Immature natural killer cell (primary cell): ENCODE data around the gene CUL9. TPM values are rescaled to one million over a fixed set of nuclear protein-coding genes. Genes with fewer than 3 reads are reported as not detected.

Experiments
- DNase-seq, 3 donors: peaks; one replicate each; pipeline ENCODE4 v3.0.0; 2022; ENCODE audit warnings: mixed read lengths in 1 of 3
- H3K27ac Mint-ChIP-seq, 6 donors: one replicate each; pipeline ENCODE4 v1.8.0; 2020; ENCODE audit warnings: mixed read lengths in 6 of 6, mild to moderate bottlenecking in 5 of 6, inconsistent platforms in 4 of 6, moderate library complexity in 3 of 6
- H3K27me3 Mint-ChIP-seq, 3 donors: one replicate each; pipeline ENCODE4 v1.8.0; 2020 to 2021; ENCODE audit warnings: low read depth in 3 of 3, mild to moderate bottlenecking in 3 of 3, mixed read lengths in 3 of 3, moderate library complexity in 3 of 3, inconsistent platforms in 1 of 3
- H3K36me3 Mint-ChIP-seq, 3 donors: one replicate each; pipeline ENCODE4 v1.8.0; 2020; ENCODE audit warnings: mixed read lengths in 3 of 3, inconsistent platforms in 2 of 3, mild to moderate bottlenecking in 2 of 3
- H3K4me1 Mint-ChIP-seq, 2 donors: one replicate each; pipeline ENCODE4 v1.8.0; 2020; ENCODE audit warnings: inconsistent platforms in 2 of 2, mild to moderate bottlenecking in 2 of 2, mixed read lengths in 2 of 2, moderate library complexity in 1 of 2
- H3K4me3 Mint-ChIP-seq, 5 donors: one replicate each; pipeline ENCODE4 v1.8.0; 2020; ENCODE audit warnings: mild to moderate bottlenecking in 5 of 5, mixed read lengths in 5 of 5, inconsistent platforms in 3 of 5, moderate library complexity in 3 of 5
- H3K9me3 Mint-ChIP-seq, 6 donors: one replicate each; pipeline ENCODE4 v1.8.0; 2020; ENCODE audit warnings: mild to moderate bottlenecking in 6 of 6, mixed read lengths in 6 of 6, inconsistent platforms in 4 of 6, moderate library complexity in 3 of 6
- polyA plus RNA-seq, 3 donors: library from polyadenylated mRNA; unstranded; fragments of 300-500 nt; fragmentation: Illumina TruSeq; gene quantifications; one replicate each; pipeline ENCODE4 v1.2.3, GENCODE V29; 2021

Gene CUL9
- polyA plus RNA-seq, 3 donors from 2014 or later = 2.2 to 8.5 (median 4.4) TPM

DNA sequence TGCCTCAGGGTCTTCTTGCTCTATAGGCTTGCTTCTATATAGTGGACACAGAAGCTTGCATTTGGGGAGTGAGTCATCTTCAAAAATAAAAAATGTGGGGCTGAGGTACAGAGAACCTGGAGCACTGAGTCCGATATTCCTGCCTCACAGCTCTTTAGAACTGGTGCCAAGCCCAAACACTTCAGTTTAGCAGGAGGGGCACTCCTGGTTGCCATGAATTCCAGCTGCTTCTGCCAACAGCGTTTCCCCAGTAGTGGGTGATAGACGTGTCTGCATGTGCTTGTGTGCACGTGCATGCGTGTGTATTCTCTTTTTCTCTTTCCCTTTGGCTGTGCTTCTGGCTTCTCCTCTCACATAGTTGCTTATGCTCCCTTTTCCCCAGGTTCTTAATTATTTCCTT, 35.4 kb downstream of the CUL9 start:
- Mint-ChIP-seq H3K4me1 (no peaks in the 10 kb centered on the region), H3K36me3 (peaks cover 17 to 44% (median 19%) of the 10 kb centered on the region in 3 donors), H3K27me3 (peaks cover 0 to 3% (median 3%) of the 10 kb centered on the region in 3 donors), H3K27ac (no peak overlapping the region), H3K4me3 (no peak overlapping the region), H3K9me3 (no peaks in the 10 kb centered on the region)
- no peak for DNase-seq

DNA sequence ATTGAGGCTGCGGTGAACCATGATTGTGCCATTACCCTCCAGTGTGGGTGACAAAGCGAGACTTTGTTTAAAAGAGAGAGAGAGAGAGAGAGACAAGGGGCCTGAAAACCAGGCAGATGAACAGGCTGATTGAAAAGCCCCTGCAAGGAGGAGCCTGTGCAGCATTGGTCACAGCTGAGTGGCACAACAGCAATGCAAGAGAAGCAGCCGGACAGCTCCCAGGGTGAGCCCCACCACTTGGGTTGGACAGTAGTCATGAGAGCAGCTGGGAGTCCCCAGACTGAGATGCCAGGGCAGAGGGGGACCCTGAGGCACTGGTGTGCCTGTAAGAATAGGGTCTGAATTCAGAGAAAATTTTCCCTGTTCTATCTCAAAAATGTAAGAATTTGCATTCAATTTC, 37.1 kb downstream of the CUL9 start:
- H3K4me3 Mint-ChIP-seq = no peak overlapping the region
- DNase-seq = no peak
- H3K27ac Mint-ChIP-seq = peak overlapping the region in 1 of 6 donors; percentile 45
- H3K9me3 Mint-ChIP-seq = no peaks in the 10 kb centered on the region
- H3K27me3 Mint-ChIP-seq = peaks cover 0 to 4% (median 0%) of the 10 kb centered on the region in 3 donors
- H3K36me3 Mint-ChIP-seq = peaks cover 17 to 37% (median 19%) of the 10 kb centered on the region in 3 donors
- H3K4me1 Mint-ChIP-seq = peaks cover 6 to 9% of the 10 kb centered on the region in 2 donors

DNA sequence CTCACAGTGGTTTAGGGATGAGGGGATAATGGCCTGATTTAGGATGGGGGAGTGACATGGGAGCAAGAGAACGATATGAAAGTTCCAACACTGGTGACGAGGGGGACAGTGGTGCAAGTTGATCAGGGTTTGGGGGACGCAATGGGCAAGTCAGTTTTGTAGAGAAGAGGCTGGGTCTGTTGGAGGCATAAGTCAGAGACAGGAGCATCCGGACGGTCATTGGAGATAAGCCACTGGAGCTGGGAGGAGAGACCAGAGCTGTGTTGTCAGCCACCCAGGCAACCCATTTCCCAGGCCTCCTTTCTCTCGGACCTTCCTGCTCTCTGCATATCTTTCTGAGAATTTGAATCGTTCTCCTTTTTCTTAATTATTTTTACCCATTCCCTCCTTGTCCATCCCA, 37.8 kb downstream of the CUL9 start:
- Mint-ChIP-seq H3K36me3 (peaks cover 17 to 35% (median 18%) of the 10 kb centered on the region in 3 donors), H3K4me3 (no peak overlapping the region), H3K27me3 (peaks cover 0 to 4% (median 2%) of the 10 kb centered on the region in 3 donors), H3K27ac (peak overlapping the region in 1 of 6 donors; percentile 21), H3K9me3 (no peaks in the 10 kb centered on the region), H3K4me1 (peaks cover 13 to 16% of the 10 kb centered on the region in 2 donors)
- no peak for DNase-seq

DNA sequence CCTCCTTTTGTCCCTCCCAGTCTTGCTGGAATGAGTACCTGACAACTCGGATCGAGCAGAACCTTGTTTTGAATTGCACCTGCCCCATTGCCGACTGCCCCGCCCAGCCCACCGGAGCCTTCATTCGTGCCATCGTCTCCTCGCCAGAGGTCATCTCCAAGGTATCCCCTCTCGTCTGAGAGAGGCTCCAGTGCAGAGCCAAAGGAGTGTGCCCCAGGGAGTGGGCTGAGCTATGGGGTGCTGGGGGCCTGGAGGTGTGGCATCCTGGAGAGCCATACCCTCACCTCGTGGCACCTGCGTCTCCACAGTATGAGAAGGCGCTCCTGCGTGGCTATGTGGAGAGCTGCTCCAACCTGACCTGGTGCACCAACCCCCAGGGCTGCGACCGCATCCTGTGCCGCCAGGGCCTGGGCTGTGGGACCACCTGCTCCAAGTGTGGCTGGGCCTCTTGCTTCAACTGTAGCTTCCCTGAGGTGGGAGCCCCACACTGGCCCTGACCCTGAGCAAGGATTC, 38.5 kb downstream of the CUL9 start:
- H3K4me3 Mint-ChIP-seq = no peak overlapping the region
- no peak for DNase-seq
- H3K4me1 Mint-ChIP-seq = peaks cover 16 to 17% of the 10 kb centered on the region in 2 donors
- peaks cover 12 to 29% (median 14%) of the 10 kb centered on the region in 3 donors for H3K36me3 Mint-ChIP-seq
- no peaks in the 10 kb centered on the region for H3K9me3 Mint-ChIP-seq
- H3K27me3 Mint-ChIP-seq = peaks cover 0 to 4% (median 2%) of the 10 kb centered on the region in 3 donors
- no peak overlapping the region for H3K27ac Mint-ChIP-seq

DNA sequence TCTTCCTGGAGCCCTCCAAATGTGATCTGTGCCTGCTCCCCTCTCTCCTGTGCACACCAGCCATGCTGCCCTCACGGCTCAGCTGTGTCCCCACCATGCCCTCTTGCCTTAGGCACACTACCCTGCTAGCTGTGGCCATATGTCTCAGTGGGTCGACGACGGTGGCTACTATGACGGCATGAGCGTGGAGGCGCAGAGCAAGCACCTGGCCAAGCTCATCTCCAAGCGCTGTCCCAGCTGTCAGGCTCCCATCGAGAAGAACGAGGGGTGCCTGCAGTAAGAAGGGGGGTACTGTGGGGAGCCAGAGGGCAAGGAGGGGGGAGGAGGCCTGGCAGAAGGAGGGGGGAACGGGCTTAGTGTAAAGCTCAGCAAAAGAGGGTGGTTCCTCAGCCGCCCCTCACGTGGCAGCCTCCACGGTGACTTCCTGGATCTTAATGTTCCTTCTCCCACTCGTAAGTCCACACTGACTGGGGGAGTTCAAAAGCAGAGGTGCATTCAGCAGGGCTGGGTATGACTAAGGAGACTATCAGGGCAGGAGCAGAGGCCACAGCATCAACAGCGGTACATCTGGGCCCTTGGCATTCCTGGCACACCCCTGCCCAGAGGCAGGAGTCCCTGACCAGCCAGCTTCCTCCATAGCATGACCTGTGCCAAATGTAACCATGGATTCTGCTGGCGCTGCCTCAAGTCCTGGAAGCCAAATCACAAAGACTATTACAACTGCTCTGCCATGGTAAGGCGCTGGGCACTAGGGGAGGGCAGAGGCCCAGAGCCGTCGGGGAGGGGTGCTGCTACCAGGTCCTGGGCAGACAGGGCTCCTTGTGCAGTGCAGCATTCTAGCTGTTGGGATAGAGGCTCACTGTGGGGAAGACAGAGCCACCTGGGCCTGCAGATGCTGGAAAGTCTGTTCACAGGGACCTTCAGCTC, 39.3 kb downstream of the CUL9 start:
- H3K27ac Mint-ChIP-seq = peak overlapping the region in 2 of 6 donors; percentile 24 to 69
- peaks cover 16 to 17% of the 10 kb centered on the region in 2 donors for H3K4me1 Mint-ChIP-seq
- no peak overlapping the region for H3K4me3 Mint-ChIP-seq
- DNase-seq = no peak
- H3K27me3 Mint-ChIP-seq = peaks cover under 1 to 4% (median 2%) of the 10 kb centered on the region in 3 donors
- no peaks in the 10 kb centered on the region for H3K9me3 Mint-ChIP-seq
- H3K36me3 Mint-ChIP-seq = peaks cover 7 to 24% (median 12%) of the 10 kb centered on the region in 3 donors

DNA sequence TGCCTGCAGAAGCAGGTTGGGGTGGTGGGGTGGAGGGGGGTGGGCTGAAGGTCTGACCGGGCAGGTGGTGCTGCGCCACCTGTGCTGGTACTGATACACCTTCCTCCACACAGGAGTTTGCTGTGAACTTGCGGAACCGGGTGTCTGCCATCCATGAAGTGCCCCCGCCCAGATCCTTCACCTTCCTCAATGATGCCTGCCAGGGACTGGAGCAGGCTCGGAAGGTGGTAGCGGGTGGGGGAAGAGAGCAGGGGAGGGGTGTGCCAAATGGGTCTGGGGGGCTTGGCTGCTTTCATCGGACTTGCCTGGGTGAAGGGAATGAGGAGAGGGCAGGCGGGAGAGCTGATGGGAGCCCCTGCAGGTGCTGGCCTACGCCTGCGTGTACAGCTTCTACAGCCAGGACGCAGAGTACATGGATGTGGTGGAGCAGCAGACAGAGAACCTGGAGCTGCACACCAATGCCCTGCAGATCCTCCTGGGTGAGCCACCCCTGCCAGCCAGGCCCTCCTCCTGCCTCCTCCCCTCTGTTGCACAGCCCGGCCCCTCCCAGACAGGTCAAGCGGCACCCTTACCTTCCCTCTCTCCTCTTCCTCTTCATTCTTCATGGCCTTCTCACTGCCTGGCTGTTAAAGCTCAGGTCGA, 40.5 kb downstream of the CUL9 start:
- H3K9me3 Mint-ChIP-seq = no peaks in the 10 kb centered on the region
- peaks cover 2 to 4% (median 2%) of the 10 kb centered on the region in 3 donors for H3K27me3 Mint-ChIP-seq
- DNase-seq = no peak
- H3K4me3 Mint-ChIP-seq = no peak overlapping the region
- peaks cover 16 to 17% of the 10 kb centered on the region in 2 donors for H3K4me1 Mint-ChIP-seq
- H3K36me3 Mint-ChIP-seq = peaks cover 7 to 18% (median 7%) of the 10 kb centered on the region in 3 donors
- H3K27ac Mint-ChIP-seq = peak overlapping the region in 5 of 6 donors; percentile 35 to 95 (median 64)

DNA sequence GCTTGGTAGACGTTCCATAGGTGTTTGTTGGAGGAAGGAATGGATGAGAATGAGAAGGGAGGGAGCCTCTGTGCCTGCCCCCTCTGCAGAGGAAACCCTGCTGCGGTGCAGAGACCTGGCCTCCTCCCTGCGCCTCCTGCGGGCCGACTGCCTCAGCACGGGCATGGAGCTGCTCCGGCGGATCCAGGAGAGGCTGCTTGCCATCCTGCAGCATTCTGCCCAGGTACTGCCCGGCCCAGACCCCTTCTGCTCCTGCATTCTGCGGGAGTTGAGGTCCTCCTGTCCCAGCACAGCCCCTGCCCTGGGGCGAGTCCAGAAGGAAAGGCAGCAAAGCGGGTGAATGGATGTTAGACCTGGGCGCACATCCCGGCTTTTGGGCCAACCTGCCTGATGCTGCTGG, 41.2 kb downstream of the CUL9 start:
- no peak for DNase-seq
- no peaks in the 10 kb centered on the region for H3K9me3 Mint-ChIP-seq
- no peak overlapping the region for H3K4me3 Mint-ChIP-seq
- peak overlapping the region in 5 of 6 donors; percentile 35 to 95 (median 81) for H3K27ac Mint-ChIP-seq
- H3K4me1 Mint-ChIP-seq = peaks cover 17 to 18% of the 10 kb centered on the region in 2 donors
- peaks cover 7 to 14% (median 7%) of the 10 kb centered on the region in 3 donors for H3K36me3 Mint-ChIP-seq
- H3K27me3 Mint-ChIP-seq = peaks cover 2 to 7% (median 2%) of the 10 kb centered on the region in 3 donors

DNA sequence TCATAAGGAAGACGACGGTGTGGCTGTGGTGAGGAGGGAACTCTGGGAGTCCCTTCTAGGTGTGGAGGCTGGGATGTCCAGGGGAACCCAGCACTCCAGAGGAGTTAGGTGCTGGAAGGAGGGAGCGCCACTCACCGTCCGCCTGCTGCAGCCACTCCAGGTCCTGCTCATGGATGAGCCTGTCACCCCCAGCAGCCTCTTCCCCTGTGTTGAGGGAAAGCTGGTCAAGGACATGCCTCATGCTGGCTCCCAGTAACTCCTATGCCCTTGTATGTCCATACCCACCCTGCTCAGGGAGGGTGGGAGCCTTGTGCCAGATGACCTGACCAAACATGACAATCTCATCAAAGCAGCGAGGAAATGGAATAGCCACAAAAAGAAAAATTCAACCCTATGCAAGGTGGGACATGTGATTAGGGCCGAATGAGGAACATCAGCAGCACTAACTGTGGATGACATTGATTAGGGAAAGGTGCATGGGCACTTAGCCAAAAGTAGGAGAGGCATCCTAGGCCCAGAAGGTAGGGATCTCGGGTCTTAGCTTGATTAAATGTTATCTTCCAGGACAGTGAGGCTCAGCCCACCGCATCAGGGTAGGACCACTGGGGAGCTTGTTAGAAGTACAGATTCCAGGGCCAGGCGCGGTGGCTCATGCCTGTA, 44.3 kb downstream of the CUL9 start:
- H3K36me3 Mint-ChIP-seq = peaks cover 0 to 3% (median 0%) of the 10 kb centered on the region in 3 donors
- no peaks in the 10 kb centered on the region for H3K9me3 Mint-ChIP-seq
- peak overlapping the region in 3 of 6 donors; percentile 17 to 77 (median 63) for H3K27ac Mint-ChIP-seq
- H3K4me3 Mint-ChIP-seq = no peak overlapping the region
- H3K4me1 Mint-ChIP-seq = peaks cover 22 to 28% of the 10 kb centered on the region in 2 donors
- DNase-seq = no peak
- H3K27me3 Mint-ChIP-seq = peaks cover 2 to 8% (median 3%) of the 10 kb centered on the region in 3 donors

DNA sequence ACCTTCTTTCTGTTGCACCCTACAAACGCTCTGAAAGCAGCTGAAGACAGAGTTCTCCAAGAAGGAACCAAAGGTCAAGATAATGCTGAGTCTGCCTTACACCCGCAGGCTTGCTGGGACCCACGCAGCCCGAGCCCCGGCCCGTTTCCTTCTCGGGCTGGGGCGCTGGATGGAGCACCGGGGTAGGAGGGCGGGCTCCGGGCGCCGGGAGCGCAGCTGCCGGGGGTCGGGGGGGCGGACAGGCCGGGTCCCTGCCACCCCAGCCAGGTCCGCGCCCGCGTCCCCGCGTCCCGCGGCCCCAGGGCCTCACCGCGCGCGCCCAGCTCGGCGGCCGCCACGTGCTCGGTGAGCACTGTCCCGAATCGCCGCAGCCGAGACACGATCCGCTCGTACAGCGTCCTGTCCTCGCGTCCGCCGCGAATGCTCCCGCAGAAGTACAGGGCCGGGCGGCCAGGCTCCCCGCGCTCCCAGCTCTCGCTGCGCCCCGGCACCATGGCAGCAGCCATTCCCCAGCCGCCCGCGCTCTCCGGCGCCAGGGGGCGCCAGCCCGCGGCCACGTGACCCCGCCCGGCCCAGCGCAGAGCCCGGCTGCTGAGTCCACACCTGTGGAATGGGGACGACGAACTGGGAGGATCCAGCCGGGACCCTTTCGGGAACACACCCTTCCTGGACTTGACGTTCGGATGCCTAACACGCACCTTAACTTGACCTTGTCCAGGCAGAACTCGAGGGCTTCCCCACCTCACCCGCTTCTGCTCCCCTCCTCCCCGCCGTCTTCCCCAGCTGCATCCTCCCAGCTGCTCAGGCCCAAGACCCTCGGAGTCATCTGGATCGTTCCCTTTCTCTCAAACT, 47.2 kb downstream of the CUL9 start, which contains the start of gene DNPH1:
Gene DNPH1 (minus strand): TSS at position 531 of the 852 bp plus-strand sequence. CDS start 25 bp downstream, at position 506.
- H3K27me3 Mint-ChIP-seq = peaks cover 5 to 8% (median 8%) of the 10 kb centered on the region in 3 donors
- H3K36me3 Mint-ChIP-seq = no peaks in the 10 kb centered on the region
- peak within 1 kb of the TSS; percentile 82 to 90 (median 88) for H3K4me3 Mint-ChIP-seq
- H3K27ac Mint-ChIP-seq = peak within 1 kb of the TSS in 5 of 6 donors; percentile 58 to 86 (median 71)
- no peaks in the 10 kb centered on the region for H3K9me3 Mint-ChIP-seq
- DNase-seq = peak; percentile 72 to 78 (median 75)
- peaks cover 12 to 22% of the 10 kb centered on the region in 2 donors for H3K4me1 Mint-ChIP-seq

DNA sequence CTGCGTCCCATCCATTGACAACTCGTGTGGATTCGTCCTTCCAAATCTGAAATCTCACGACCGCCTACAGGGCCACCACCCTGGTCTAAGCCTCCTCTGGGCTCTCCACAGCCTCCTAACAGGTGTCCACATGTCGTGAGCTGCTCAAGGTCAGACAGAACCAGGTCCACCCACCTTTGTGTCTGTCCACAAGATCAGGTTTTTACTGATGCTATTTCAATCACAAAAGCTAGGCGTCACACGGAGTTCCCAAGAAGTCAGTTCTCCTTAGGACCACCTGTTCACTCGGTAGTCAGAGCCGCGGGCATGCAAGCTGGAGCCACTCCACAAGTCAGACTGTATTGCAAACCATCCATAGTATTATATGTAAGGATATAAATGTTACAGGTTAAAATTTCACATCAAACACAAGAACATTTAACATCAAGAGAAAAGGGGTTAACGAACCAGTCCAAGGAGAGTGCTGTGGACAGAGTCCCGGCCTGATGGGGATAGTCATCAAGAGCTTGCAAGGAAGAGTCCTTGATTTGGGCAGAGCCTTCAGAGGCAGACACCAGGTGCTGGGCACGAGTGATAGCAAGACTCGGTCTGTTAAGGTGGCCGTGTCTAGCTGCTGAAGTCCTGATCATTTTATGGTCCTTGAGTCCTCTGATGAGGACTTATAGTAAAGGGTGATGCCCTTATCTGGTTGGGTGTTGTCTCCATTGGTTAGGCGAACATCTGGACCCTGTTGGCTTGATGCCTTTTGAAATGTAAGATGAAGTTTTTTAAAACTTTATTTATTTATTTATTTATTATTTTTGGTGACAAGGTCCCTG, 48.0 kb downstream of the CUL9 start:
- Mint-ChIP-seq H3K4me1 (peaks cover 6 to 15% of the 10 kb centered on the region in 2 donors), H3K4me3 (peak overlapping the region; percentile 82 to 90 (median 88)), H3K36me3 (no peaks in the 10 kb centered on the region), H3K27ac (peak overlapping the region in 5 of 6 donors; percentile 58 to 86 (median 71)), H3K27me3 (peaks cover 4 to 8% (median 8%) of the 10 kb centered on the region in 3 donors), H3K9me3 (no peaks in the 10 kb centered on the region)
- DNase-seq = no peak

DNA sequence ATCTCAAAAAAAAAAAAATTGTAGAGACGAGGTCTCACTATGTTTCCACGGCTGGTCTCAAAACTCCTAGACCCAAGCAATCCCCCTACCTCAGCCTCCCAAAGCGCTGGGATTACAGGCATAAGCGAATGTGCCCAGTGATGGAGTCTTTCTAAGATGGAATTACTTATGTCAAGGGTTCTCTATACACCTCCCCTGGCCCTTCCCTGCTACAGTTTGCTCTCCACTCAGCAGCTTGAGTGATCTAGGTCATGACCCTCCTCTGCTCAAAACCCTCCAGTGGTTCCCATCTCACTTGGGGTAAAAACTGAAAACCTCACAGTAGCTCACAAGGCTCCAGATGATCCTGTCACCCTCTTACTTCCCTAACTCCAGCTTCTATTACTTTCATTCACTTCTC, 49.1 kb downstream of the CUL9 start:
- H3K27ac Mint-ChIP-seq = no peak overlapping the region
- peaks cover 6 to 11% of the 10 kb centered on the region in 2 donors for H3K4me1 Mint-ChIP-seq
- no peak for DNase-seq
- peaks cover 4 to 13% (median 8%) of the 10 kb centered on the region in 3 donors for H3K27me3 Mint-ChIP-seq
- H3K9me3 Mint-ChIP-seq = no peaks in the 10 kb centered on the region
- H3K4me3 Mint-ChIP-seq = peak overlapping the region in 2 of 5 donors; percentile 21 to 26
- no peaks in the 10 kb centered on the region for H3K36me3 Mint-ChIP-seq
